HG02852 (cell line): ENCODE data around the gene CCNA2.

Experiments
- ATAC-seq: cut with Tn5 transposase; IDR thresholded peaks from one replicate; pipeline ENCODE4 v1.9.1; 2021; ENCODE audit warnings: mild to moderate bottlenecking, moderate library complexity; ENCODE audit not compliant: unreplicated experiment

Gene CCNA2

DNA sequence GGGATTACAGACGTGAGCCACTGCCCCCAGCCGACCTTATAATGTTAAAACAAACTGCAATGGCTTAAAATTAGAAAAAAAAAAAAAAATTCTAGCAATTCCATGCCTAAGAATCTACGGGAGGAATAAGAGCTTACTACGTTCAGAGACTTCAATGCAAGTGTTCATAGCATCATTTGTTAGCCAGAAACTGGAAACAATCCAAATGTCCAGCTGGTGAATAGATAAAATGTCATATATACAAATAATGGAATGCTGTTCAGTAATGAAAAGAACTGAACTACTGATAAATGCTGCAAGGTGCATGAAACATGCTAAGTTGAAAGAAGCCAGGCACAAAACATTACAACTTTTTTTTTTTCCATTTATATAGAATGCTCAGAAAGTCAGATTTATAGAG lies 17.3 kb downstream of the CCNA2 start:
- ATAC-seq = no peak

DNA sequence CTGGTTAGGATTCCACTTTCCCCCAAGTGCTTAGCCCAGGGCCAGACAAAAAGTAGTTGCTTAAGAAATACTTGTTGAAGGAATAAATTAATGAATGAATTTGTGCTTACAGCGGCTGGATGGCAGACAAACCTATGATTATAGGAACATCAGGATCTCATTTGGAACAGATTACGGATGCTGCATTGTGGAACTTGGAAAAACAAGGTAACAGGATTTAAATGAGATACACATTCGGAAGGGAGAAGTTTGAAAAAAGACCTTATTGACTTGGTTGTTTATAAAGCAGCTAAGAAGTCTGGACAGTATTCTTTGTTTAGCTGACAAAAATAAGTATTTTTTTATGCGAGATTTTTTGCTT lies 22.0 kb downstream of the CCNA2 start:
- ATAC-seq = no peak

DNA sequence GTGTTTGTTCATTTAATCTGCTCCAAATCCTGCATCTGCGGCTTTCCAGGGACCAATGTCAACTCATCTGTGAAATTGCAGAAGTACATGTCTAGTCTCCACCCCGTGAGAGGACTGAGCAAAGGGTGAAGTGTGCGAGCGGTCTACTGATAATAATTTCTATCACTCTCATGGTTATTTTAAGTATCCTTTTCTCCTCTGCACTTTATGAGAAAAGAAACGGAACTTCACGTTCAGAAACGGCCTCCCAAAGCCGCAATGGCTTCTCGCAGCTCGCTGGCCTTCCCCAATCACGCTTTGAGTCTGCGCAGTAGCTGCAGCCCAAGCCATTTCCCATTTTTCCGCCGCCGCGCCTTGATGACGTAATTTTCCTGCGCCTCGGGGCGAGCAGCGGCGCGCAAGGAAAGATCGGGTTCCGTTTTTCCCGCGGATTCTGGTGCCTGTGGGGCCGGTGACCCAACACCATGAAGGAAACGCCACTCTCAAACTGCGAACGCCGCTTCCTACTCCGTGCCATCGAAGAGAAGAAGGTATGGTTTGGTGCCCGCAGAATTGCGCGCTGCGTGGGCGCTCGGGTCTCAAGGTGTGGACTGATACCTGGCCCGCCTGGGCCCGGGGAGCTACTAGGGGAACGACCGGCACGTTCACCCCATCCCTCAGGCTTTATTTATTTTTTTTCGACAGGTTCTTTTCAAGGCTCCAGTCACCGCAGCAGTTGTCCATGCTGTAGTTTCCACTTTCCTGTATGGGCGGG lies 22.5 kb downstream of the CCNA2 start, which contains the start of gene EXOSC9:
EXOSC9 (plus strand) TSS at position 363 of the 754 bp plus-strand sequence; CDS start at position 465, 102 bp downstream.
- peak; percentile 88 for ATAC-seq

- ATAC-seq = peak; percentile 33
Measured at GRCh38 chr4:121800638-121800960, 23.1 kb downstream of the CCNA2 start.

DNA sequence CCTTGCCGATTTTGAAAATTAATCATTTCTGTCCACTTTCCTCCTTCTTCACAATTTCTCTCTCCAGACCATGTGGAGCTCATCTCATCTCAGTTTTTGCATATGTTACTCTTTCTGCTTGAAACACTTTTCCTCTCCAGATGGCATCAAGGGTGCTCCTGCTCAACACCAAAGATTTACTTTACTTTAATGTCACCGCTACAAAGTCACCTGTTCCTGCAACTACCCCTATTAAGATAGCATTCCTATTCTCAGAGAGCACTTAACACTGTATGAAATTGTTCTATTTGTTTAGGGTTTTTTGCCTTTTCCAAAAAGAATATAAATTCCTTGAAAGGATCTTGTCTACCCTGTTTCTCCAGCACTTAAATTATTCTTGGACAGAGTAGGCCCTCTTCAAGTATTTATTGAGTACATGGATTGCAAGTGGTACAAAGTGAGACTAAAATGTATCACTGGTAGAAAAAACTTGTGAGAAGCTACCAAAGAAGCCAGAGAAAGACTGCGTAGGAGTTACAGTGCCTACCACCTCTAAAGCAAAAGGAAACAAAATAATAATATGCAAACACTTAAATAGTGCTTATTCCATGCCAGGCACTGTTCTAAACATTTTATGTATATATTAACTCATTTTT lies 23.7 kb downstream of the CCNA2 start:
- ATAC-seq = no peak

- ATAC-seq = no peak
Measured at GRCh38 chr4:121799208-121799823, 24.4 kb downstream of the CCNA2 start.

DNA sequence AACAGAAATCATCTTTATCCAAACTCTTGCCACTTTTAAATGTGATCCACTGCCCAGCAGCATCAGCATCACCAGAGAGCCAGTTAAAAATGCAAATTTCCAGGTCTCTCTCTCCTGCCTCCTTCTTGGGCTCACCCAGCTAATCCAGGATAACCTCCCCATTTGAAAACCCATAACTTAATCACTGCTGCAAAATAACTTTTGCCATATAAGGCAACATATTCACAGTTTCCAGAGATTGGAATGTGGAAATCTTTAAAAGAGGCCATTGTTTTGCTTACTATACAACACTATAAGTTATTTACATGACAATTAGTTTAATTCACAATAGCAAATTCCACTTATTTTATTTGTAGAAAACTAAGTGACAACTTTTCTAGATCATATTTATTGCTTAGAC lies 27.4 kb downstream of the CCNA2 start:
- ATAC-seq = no peak

DNA sequence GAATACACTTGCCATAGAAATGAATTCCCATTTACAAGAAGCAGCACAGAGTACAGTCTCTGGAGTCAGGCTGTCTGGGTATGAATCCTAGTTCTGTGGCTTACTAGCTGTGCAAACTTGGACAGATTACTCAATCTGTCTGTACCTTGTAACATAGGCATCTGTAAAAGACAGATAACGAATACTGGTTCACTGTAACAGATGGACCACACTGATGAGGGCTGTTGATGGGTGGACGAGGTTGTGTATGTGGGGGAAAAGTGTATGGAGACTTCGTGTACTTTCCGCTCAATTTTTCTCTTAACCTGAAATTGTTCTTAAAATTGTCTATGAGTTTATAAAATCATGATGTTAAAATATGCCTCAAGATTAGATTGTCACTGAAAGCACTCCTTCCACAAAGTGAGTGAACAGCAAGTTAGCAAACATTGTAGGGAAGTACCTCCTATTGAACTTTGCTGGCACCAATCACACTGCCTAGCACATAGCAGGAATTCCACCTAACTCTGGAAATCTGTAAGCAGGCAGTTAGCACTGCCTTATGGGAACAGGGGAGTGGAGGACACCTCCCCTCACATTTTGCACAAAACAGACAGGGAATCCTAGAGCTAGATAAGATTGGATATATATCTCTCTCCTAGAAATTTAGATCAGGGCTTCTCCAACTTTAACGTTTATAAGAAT lies 29.0 kb downstream of the CCNA2 start:
- ATAC-seq = no peak

- no peak for ATAC-seq
Measured at GRCh38 chr4:121792966-121793365, 30.7 kb downstream of the CCNA2 start.

DNA sequence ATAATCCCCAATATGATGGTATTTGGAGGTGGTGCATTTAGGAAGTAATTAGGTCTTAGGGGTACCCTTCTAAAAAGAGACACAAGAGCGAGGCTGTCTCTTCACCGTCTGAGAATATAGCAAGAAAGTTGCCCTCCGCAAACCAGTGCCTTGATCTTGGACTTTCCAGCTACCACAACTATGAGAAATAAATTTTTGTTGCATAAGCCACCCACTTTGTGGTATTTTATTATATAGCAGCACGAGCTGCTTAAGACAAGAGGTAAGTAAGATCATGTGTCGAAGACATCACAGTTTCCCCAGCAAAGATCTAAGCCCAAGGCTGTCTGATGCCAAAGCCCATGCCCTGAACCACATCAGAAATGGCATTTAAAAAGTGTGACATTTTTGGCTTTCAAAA lies 32.2 kb downstream of the CCNA2 start:
- no peak for ATAC-seq

GRCh38 chr4:121790976-121791375 lies 32.7 kb downstream of the CCNA2 start:
- ATAC-seq = no peak

DNA sequence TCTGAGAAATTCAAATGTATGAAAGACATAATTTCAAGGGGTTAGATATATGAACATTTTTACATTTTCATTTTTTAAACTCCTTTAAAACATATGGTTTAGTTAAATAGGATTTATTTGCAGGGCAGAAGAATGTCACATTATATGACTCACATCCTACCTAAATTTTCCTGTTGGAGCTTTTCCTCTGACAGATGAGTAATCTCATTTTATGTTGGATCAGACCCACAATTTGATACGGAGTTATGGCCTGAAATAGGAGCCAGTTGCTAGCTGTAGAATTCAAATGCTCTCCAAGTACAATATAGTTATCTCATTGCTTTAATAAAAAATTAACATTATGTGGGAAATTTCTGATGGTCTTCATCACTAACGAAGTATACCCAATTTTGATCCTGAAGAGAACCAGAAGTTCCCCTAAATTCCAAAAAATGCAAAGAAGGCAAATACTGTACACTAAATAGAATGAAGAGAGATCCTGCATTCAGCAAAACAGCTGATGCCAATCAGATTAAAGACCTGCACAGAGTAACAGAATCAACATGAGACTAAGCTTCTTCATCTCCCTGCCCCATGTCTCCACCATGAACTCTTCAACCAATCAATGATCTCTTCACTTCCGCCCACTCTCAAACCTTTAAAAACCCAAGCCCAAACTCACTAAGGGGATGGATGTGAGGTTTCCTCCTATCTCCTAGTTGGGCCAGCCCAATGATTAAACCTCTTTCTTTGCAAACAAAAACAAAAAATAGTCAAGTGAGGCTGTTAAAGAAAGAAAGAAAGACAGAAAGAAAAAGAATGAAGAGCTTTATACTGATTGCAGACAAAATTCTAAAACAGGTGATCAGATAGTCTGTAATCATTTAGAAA lies 33.5 kb downstream of the CCNA2 start:
- no peak for ATAC-seq

DNA sequence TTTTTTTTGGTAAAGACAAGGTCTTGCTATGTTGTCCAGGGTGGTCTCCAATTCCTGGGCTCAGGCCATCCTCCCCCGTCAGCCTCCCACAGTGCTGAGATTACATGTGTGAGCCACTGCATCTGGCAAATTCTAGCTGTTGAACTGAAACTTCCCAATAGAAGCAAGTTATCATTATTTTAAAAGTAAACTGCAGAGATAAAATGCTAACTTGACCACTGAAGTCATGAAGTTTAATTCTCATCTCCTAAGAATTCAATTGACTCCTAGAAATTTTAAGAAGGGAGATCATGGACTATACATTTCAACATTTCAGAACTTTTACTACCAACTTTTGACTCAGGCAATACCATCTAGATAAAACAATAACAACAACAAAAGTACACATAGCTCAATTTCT lies 34.2 kb downstream of the CCNA2 start:
- ATAC-seq = no peak

DNA sequence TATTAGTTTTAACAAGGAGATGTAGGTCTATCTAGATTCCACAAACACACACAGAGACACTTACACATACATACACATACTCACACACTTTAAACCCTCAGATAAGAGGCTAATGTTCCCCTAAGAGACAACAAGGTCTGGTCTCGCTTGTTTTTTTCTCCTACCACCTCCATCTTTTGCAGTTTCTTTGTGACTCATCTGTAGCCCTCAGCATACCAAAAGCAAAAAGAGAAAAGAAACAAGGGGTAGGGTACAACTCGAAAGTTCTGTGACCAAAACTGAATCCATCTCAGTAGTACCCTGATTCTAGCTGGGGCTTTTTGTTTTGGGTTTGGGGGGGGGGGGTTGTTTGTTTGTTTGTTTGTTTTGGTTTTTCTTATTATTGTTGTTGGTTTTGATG lies 34.8 kb downstream of the CCNA2 start:
- ATAC-seq = peak; percentile 95

DNA sequence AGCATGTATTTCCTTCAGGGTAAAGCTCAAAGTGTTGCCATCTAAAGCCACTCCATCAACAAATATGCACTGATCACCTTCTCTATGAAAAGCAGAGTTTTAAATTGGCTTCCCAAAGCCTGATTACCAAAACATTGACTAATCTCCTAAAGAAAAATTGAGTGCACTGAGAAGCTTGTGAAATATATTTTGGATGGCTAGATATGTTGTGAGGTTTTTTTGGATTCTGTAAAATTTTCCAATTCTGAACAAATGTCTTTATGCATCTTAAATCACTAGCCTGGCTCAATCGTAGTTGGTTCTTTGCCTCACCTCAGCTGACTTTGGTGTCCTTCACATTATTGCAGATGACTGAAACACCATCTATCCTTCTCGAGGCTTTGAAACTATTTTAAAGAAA lies 37.5 kb downstream of the CCNA2 start:
- ATAC-seq = no peak

DNA sequence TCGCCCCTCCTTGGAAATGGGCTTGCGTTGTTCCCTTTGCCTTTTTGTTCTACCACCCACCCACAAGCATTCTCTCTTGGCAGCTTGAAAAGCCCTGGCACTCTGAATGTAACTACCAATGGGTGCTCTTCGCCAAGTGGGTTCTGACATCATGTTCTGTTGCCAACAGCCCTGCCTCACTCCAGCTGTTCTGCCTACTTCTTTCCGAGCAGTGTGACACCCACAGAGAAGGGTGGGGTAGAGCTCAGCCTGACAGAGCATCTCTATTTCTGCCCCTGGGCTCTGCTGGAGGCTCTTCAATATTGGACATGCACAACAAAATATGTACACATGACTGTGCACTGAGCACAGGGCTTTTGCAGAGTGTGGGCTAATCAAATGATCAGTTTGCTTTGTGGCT lies 38.2 kb downstream of the CCNA2 start:
- no peak for ATAC-seq

DNA sequence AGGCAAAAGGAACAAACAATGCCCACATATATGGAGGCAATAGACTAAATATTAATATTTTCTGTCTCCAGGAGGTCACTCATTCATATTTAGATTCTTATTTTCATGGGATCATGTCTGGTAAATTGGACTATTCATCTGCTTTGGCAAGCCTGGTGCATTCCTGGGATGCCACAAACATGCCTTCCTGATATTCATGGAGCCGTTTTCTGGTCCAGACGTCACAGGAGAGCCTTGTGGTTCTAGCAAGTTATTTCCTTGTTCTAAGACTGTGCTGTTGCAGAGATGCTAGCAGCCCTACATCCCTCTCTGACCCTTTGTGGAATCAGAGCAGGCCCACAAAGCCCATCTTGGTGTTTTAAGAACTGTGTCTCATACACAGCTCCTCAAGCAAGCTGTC lies 38.7 kb downstream of the CCNA2 start:
- ATAC-seq = no peak

DNA sequence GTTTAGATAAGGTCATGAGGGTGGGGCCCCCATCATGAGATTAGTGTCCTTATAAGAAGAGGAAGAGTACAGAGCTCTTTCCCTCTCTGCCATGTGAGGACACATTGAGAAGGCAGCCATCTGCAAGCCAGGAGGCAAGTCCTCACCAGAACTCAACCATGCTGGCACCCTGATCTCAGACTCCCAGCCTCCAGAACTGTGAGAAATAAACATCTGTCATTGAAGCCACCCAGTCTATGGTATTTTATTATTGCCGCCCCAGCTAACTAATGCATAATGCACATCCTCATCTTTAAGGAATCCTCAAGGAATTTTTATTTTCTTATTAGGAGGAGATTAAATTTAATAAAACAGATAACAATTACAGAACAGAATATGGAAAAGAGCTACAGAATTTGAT lies 39.3 kb downstream of the CCNA2 start:
- ATAC-seq = no peak

- ATAC-seq = no peak
Measured at GRCh38 chr4:121783210-121783609, 40.5 kb downstream of the CCNA2 start.

DNA sequence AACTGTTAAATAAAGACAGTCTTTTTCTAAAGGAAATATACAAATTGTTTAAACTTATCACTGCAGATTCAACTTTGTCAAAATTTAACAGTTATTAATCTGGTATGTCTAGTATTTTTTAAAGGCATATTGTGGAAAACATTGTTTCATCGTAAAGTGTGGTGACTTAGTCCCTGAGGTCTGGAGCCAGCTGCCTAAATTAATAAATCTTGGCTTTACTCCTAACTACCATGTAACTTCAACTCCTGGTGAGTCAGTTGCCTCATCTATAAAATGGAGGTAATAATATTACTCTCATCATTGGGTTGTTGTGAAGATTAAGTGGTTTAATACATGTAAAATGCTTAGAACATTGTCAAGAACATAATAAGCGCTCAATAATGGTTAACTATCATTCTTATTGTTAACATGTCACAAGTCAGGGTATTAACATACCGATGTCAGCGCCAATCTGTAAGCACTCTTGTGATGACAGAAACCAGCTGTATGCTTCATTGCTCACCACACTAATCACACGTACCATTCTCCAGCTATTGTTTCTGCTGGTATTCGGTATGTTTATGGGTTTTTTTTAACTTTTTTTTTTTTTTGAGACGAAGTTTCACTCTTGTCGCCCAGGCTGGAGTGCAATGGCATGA lies 44.6 kb downstream of the CCNA2 start:
- no peak for ATAC-seq
